Keratinocyte (primary cell): ENCODE data around the gene SRD5A3.

Experiments used
- EZH2 ChIP-seq: IDR thresholded peaks from one replicate; pipeline ENCODE4 v1.6.1; 2012; ENCODE audit warnings: inconsistent platforms, mild to moderate bottlenecking, low read length, moderate library complexity
- TF ChIP-seq, protein P1 (sequence below), 3 experiments: IDR thresholded peaks in 1 of 3; conservative IDR thresholded peaks in 1 of 3; optimal IDR thresholded peaks in 1 of 3; 2 replicates in 2 of 3; 3 replicates in 1 of 3; pipeline versions ENCODE3 to v1.5.1; 2011; ENCODE audit warnings: low read length in 3 of 3, mild to moderate bottlenecking in 3 of 3, moderate library complexity in 2 of 3, control low read depth in 1 of 3, inconsistent platforms in 1 of 3; ENCODE audit not compliant: insufficient read depth in 2 of 3; ENCODE audit errors: extremely low read depth in 1 of 3

DNA sequence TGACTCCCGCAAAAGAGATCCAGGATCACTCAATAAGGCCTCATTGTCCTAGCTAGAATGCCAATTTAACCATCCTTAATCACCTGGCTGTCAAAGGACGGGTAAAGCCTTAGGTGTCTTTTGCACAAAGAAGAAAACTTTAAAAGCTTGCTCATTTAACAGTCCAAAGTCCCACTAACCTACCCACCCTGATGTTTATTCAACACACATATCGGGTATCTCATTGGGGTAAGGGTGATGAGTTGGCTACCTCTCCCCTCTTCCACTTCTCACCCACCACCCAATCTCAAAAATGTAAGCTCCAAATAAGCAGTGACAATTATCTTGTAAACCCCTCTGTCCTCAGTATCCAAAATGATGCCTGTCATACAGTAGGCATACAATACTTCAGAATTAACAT is 988 bp upstream of the SRD5A3 start:
- TF ChIP-seq, protein P1, sequence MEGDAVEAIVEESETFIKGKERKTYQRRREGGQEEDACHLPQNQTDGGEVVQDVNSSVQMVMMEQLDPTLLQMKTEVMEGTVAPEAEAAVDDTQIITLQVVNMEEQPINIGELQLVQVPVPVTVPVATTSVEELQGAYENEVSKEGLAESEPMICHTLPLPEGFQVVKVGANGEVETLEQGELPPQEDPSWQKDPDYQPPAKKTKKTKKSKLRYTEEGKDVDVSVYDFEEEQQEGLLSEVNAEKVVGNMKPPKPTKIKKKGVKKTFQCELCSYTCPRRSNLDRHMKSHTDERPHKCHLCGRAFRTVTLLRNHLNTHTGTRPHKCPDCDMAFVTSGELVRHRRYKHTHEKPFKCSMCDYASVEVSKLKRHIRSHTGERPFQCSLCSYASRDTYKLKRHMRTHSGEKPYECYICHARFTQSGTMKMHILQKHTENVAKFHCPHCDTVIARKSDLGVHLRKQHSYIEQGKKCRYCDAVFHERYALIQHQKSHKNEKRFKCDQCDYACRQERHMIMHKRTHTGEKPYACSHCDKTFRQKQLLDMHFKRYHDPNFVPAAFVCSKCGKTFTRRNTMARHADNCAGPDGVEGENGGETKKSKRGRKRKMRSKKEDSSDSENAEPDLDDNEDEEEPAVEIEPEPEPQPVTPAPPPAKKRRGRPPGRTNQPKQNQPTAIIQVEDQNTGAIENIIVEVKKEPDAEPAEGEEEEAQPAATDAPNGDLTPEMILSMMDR (optimal IDR thresholded peaks at IDR 0.05 in 1 of 3, IDR thresholded peaks at IDR 0.05 in 1 of 3, conservative IDR thresholded peaks at IDR 0.05 in 1 of 3; ENCODE audit: extremely low read depth in 1 of 3, insufficient read depth in 2 of 3, low read length in 3 of 3): no peak
- no peak for TF ChIP-seq EZH2
